Vagina (tissue), 2 donors: ENCODE measurements around the gene RPAP2. TPM values are rescaled to one million over a fixed set of nuclear protein-coding genes. Genes with fewer than 3 reads are reported as not detected.
"Not testable (repeated sequence)": the region's sequence is repeated elsewhere in the genome, so short reads cannot be mapped to it uniquely, and the experiment has no call there.

ENCODE experiments used
- DNase-seq, 2 donors: peaks; one replicate each; pipeline ENCODE4 v3.0.0-alpha.2; 2017; ENCODE audit errors: extremely low spot score in 2 of 2
- H3K27ac ChIP-seq: fragments of 200-600 bp; sonication (generic); one replicate; pipeline ENCODE4 v1.5.1; 2019
- H3K27me3 ChIP-seq: fragments of 200-600 bp; sonication (generic); one replicate; pipeline ENCODE4 v1.5.1; 2019
- H3K36me3 ChIP-seq, 2 donors: fragments of 200-600 bp; sonication (generic); one replicate each; pipeline ENCODE4 v1.5.1; 2017 to 2019
- H3K4me1 ChIP-seq: fragments of 200-600 bp; sonication (generic); one replicate; pipeline ENCODE4 v1.5.1; 2019
- H3K4me3 ChIP-seq, 2 donors: fragments of 200-600 bp; sonication (generic); 1 replicate in 1 of 2; 2 replicates in 1 of 2; pipeline ENCODE4 v1.5.1; 2016 to 2019
- H3K9me3 ChIP-seq: fragments of 200-600 bp; sonication (generic); one replicate; pipeline ENCODE4 v1.5.1; 2019
- CTCF ChIP-seq, 3 experiments: fragments of 450-650 bp in 2 of 3; fragments of 200-600 bp in 1 of 3; sonication (generic) in 1 of 3; IDR thresholded peaks; one replicate each; pipeline ENCODE4 v1.5.1; 2017 to 2019; ENCODE audit warnings: antibody characterized with exemption in 3 of 3, mild to moderate bottlenecking in 2 of 3, moderate library complexity in 2 of 3
- POLR2A ChIP-seq, 2 donors: fragments of 450-650 bp; IDR thresholded peaks; one replicate each; pipeline ENCODE4 v1.6.1; 2017; ENCODE audit warnings: antibody characterized with exemption in 2 of 2, mild to moderate bottlenecking in 2 of 2, moderate library complexity in 2 of 2
- POLR2AphosphoS5 ChIP-seq, 2 donors: sonication (generic); formaldehyde crosslinking; IDR thresholded peaks; one replicate each; pipeline ENCODE4 v1.9.0; 2017; ENCODE audit warnings: antibody characterized with exemption in 2 of 2, mild to moderate bottlenecking in 2 of 2, low read depth in 1 of 2; ENCODE audit not compliant: insufficient read depth in 1 of 2
- intact Hi-C: fragments of 100-400 bp; cut with DNase I; formaldehyde crosslinking; loops from one replicate; pipeline ENCODE4 v1.15.1; 2023
- total RNA-seq: library from RNA; depleted of rRNA; stranded (reverse); fragments of >200 nt; gene quantifications from one replicate; pipeline ENCODE4 v1.2.3, GENCODE V29; 2016

The RPAP2 gene
- total RNA-seq, 1 donor from 2014 or later = 11.8 TPM

GRCh38 chr1:92376345-92376744 is 77.5 kb downstream of the RPAP2 start:
- H3K27ac ChIP-seq = no peak overlapping the region
- H3K9me3 ChIP-seq = no peaks in the 10 kb centered on the region
- peaks cover 0 to 10% of the 10 kb centered on the region in 2 donors for H3K36me3 ChIP-seq
- intact Hi-C loops = no loop called here
- no peaks in the 10 kb centered on the region for H3K4me1 ChIP-seq
- no peak for TF ChIP-seq POLR2A (IDR thresholded peaks at IDR 0.05)
- no peak for TF ChIP-seq POLR2AphosphoS5 (IDR thresholded peaks at IDR 0.05; ENCODE audit: insufficient read depth in 1 of 2, low read depth in 1 of 2)
- TF ChIP-seq CTCF (IDR thresholded peaks at IDR 0.05) = no peak
- no peak overlapping the region for H3K4me3 ChIP-seq
- H3K27me3 ChIP-seq = no peaks in the 10 kb centered on the region
- DNase-seq = no peak

- H3K4me1 ChIP-seq, intact Hi-C loops, H3K27me3 ChIP-seq, H3K27ac ChIP-seq, H3K4me3 ChIP-seq, H3K9me3 ChIP-seq, DNase-seq: not testable (repeated sequence)
- peaks cover 0 to 11% of the 10 kb centered on the region in 2 donors for H3K36me3 ChIP-seq
These were observed 79.1 kb downstream of the RPAP2 start for GRCh38 chr1:92377991-92378390.

DNA sequence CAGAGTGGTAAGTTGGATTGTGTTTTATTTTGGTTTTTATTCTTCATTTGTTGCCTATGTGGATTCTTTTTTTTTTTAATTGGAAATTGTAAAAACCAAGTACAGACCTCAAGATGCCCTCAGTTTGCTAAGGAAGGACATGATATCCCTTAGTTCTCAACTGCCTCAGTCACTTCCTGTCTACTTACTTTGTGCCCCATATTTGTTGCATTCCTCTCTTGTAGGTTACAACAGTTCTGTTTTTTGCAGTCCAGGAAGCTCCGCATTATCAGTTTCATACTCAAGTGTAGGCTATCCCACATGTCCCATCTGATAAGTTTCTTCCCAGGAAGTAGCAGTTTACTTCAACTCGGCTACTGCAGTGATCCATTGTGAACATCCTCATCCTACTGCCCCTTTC is 82.0 kb downstream of the RPAP2 start:
- Histone ChIP-seq H3K9me3 (no peaks in the 10 kb centered on the region), H3K36me3 (peaks cover 0 to 22% of the 10 kb centered on the region in 2 donors), H3K4me3 (no peak overlapping the region), H3K27ac (no peak overlapping the region), H3K27me3 (no peaks in the 10 kb centered on the region), H3K4me1 (no peaks in the 10 kb centered on the region)
- no peak for DNase-seq
- no peak for TF ChIP-seq POLR2A (IDR thresholded peaks at IDR 0.05)
- TF ChIP-seq POLR2AphosphoS5 (IDR thresholded peaks at IDR 0.05; ENCODE audit: insufficient read depth in 1 of 2, low read depth in 1 of 2) = no peak
- TF ChIP-seq CTCF (IDR thresholded peaks at IDR 0.05) = no peak
- intact Hi-C loops = no loop called here

DNA sequence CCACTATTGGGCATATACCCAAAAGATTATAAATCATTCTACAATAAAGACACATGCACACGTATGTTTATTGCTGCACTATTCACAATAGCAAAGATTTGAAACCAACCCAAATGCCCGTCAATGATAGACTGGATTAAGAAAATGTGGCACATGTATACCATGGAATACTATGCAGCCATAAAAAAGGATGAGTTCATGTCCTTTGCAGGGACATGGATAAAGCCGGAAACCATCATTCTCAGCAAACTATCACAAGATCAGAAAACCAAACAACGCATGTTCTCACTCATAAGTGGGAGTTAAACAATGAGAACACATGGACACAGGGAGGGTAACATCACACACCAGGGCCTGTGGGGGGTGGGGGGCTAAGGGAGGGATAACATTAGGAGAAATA is 95.1 kb downstream of the RPAP2 start:
- peaks cover 10% of the 10 kb centered on the region for H3K9me3 ChIP-seq
- DNase-seq, intact Hi-C loops, H3K36me3 ChIP-seq, H3K27me3 ChIP-seq, H3K27ac ChIP-seq, H3K4me1 ChIP-seq, H3K4me3 ChIP-seq: not testable (repeated sequence)

- DNase-seq = no peak
- intact Hi-C loops = no loop called here
- Histone ChIP-seq H3K4me1 (no peaks in the 10 kb centered on the region), H3K27ac (no peak overlapping the region), H3K9me3 (peaks cover 6% of the 10 kb centered on the region), H3K4me3 (no peak overlapping the region), H3K36me3 (no peaks in the 10 kb centered on the region), H3K27me3 (no peaks in the 10 kb centered on the region)
- no peak for TF ChIP-seq POLR2A (IDR thresholded peaks at IDR 0.05)
- no peak for TF ChIP-seq CTCF (IDR thresholded peaks at IDR 0.05)
- TF ChIP-seq POLR2AphosphoS5 (IDR thresholded peaks at IDR 0.05; ENCODE audit: insufficient read depth in 1 of 2, low read depth in 1 of 2) = no peak
These were observed 99.7 kb downstream of the RPAP2 start for GRCh38 chr1:92398519-92398918.

GRCh38 chr1:92399076-92399475 is 100.2 kb downstream of the RPAP2 start:
- intact Hi-C loops = no loop called here
- no peak for DNase-seq
- H3K36me3 ChIP-seq = no peaks in the 10 kb centered on the region
- H3K9me3 ChIP-seq = peaks cover 4% of the 10 kb centered on the region
- no peaks in the 10 kb centered on the region for H3K27me3 ChIP-seq
- H3K27ac ChIP-seq = no peak overlapping the region
- no peak for TF ChIP-seq POLR2AphosphoS5 (IDR thresholded peaks at IDR 0.05; ENCODE audit: insufficient read depth in 1 of 2, low read depth in 1 of 2)
- TF ChIP-seq CTCF (IDR thresholded peaks at IDR 0.05) = no peak
- TF ChIP-seq POLR2A (IDR thresholded peaks at IDR 0.05) = no peak
- no peak overlapping the region for H3K4me3 ChIP-seq
- H3K4me1 ChIP-seq = no peaks in the 10 kb centered on the region
